Common myeloid progenitor, CD34-positive (primary cell): ENCODE data around the gene PLCG1.

Source experiments
- CTCF ChIA-PET: fragments of 350-600 bp; sonication (Branson Sonifier 250); formaldehyde crosslinking; loops from one replicate; lab custom pipeline; 2021; ENCODE audit warnings: antibody characterized with exemption; lab: Charles Lee
- POLR2A ChIA-PET: fragments of 350-600 bp; sonication (Branson Sonifier 250); formaldehyde crosslinking; loops from one replicate; lab custom pipeline; 2021; ENCODE audit warnings: antibody characterized with exemption; lab: Charles Lee
- DNase-seq, 3 donors: peaks; one replicate each; pipeline versions ENCODE4 v3.0.0 to v3.0.0-alpha.2; 2013
- H3K27ac ChIP-seq, 2 experiments: 1 replicate in 1 of 2; 2 replicates in 1 of 2; pipeline ENCODE4 v1.7.0; 2013; ENCODE audit warnings: inconsistent platforms in 2 of 2, low read length in 2 of 2, mild to moderate bottlenecking in 2 of 2, low read depth in 1 of 2, moderate library complexity in 1 of 2; ENCODE audit not compliant: severe bottlenecking in 2 of 2, insufficient read depth in 1 of 2, poor library complexity in 1 of 2
- H3K27me3 ChIP-seq, 5 experiments: replicated peaks in 2 of 5; 1 replicate in 3 of 5; 2 replicates in 2 of 5; pipeline versions ENCODE4 v1.6.1 to v1.7.0; 2013; ENCODE audit warnings: low read length in 4 of 5, mild to moderate bottlenecking in 2 of 5, moderate library complexity in 2 of 5, inconsistent platforms in 1 of 5; ENCODE audit not compliant: insufficient read depth in 5 of 5, control insufficient read depth in 4 of 5
- H3K36me3 ChIP-seq, 4 experiments: 1 replicate in 2 of 4; 2 replicates in 2 of 4; pipeline versions ENCODE4 v1.6.1 to v1.7.0; 2013; ENCODE audit warnings: low read length in 3 of 4, control low read depth in 1 of 4, mild to moderate bottlenecking in 1 of 4; ENCODE audit not compliant: control insufficient read depth in 4 of 4, insufficient read depth in 4 of 4
- H3K4me1 ChIP-seq, 4 experiments: 1 replicate in 3 of 4; 2 replicates in 1 of 4; pipeline versions ENCODE4 v1.6.1 to v1.7.1; 2013; ENCODE audit warnings: low read length in 3 of 4, mild to moderate bottlenecking in 3 of 4, control low read depth in 1 of 4, inconsistent platforms in 1 of 4, moderate library complexity in 1 of 4; ENCODE audit not compliant: control insufficient read depth in 4 of 4, insufficient read depth in 4 of 4; ENCODE audit errors: control extremely low read depth in 1 of 4
- H3K4me3 ChIP-seq, 7 experiments: 1 replicate in 4 of 7; 2 replicates in 3 of 7; pipeline versions ENCODE4 v1.5.1 to v1.7.0; 2013; ENCODE audit warnings: mild to moderate bottlenecking in 7 of 7, low read length in 6 of 7, moderate library complexity in 6 of 7, inconsistent platforms in 2 of 7, low read depth in 2 of 7, control low read depth in 1 of 7; ENCODE audit not compliant: insufficient read depth in 4 of 7, control insufficient read depth in 1 of 7; ENCODE audit errors: extremely low read depth in 1 of 7
- H3K9me3 ChIP-seq, 5 experiments: 1 replicate in 4 of 5; 2 replicates in 1 of 5; pipeline versions ENCODE4 v1.6.1 to v1.7.1; 2013; ENCODE audit warnings: low read length in 4 of 5, mild to moderate bottlenecking in 2 of 5, inconsistent platforms in 1 of 5, low read depth in 1 of 5, moderate library complexity in 1 of 5; ENCODE audit not compliant: control insufficient read depth in 4 of 5, insufficient read depth in 2 of 5; ENCODE audit errors: control extremely low read depth in 1 of 5
- WGBS: methylation state at CpG from one replicate; pipeline ENCODE4 v1.1.5; 2013; ENCODE audit not compliant: insufficient coverage; 5-methylcytosine and 5-hydroxymethylcytosine counted together

The PLCG1 gene

DNA sequence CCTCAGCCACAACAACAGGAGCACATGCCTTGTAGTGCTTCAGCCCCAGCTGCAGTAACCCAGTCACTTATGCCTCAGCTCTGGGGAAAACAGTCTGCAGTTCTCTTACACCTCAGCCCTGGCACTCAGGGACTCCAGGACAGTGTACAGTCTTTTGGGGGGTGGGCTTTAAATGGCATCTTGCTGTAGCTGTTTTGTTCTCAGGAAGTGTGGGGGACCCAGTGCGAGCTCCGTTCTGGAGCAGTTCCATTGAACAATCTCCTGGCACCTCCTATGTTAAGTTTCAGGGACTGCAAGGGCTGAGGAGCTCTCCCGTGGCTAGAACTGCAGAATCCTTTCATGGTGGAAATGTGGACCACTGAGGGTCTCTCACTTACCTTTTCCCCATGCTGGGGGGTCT is 55.2 kb downstream of the PLCG1 start:
- no peak for DNase-seq
- no peak overlapping the region for H3K27ac ChIP-seq
- peaks cover 7 to 37% (median 19%) of the 10 kb centered on the region in 5 experiments for H3K9me3 ChIP-seq
- H3K4me3 ChIP-seq, result no peak overlapping the region
- ChIA-PET CTCF (no interaction called here), POLR2A (no interaction called here)
- no peaks in the 10 kb centered on the region for H3K27me3 ChIP-seq
- peaks cover 0 to 7% (median 3%) of the 10 kb centered on the region in 4 experiments for H3K36me3 ChIP-seq
- 100% methylated on average over 1 of the region's 3 CpGs for WGBS
- H3K4me1 ChIP-seq, result no peaks in the 10 kb centered on the region

- DNase-seq, result peak in 1 of 3 donors; percentile 16
- Histone ChIP-seq H3K27ac (no peak overlapping the region), H3K36me3 (peaks cover 0 to 10% (median 5%) of the 10 kb centered on the region in 4 experiments), H3K27me3 (no peaks in the 10 kb centered on the region), H3K9me3 (peaks cover 11 to 46% (median 20%) of the 10 kb centered on the region in 5 experiments), H3K4me1 (no peaks in the 10 kb centered on the region), H3K4me3 (no peak overlapping the region)
- WGBS, result no CpG with 5 or more reads among the region's 1 CpG
- CTCF ChIA-PET, result no interaction called here
- POLR2A ChIA-PET, result interaction anchor here (0.7 to 0.8 kb wide), 2 partner anchors 102 to 1061 kb away, joined by 3 read pairs; no protein-coding TSS in a partner anchor
Measured at GRCh38 chr20:41196653-41197225, 59.4 kb downstream of the PLCG1 start.

GRCh38 chr20:41198443-41198842 is 61.1 kb downstream of the PLCG1 start:
- H3K27ac ChIP-seq, result no peak overlapping the region
- WGBS, result no CpG with 5 or more reads among the region's 4 CpGs
- DNase-seq, result peak in 2 of 3 donors; percentile 6 to 21
- no peak overlapping the region for H3K4me3 ChIP-seq
- no peaks in the 10 kb centered on the region for H3K4me1 ChIP-seq
- H3K27me3 ChIP-seq, result no peaks in the 10 kb centered on the region
- ChIA-PET CTCF (no interaction called here), POLR2A (no interaction called here)
- H3K9me3 ChIP-seq, result peaks cover 2 to 45% (median 17%) of the 10 kb centered on the region in 5 experiments
- H3K36me3 ChIP-seq, result peaks cover 0 to 11% (median 5%) of the 10 kb centered on the region in 4 experiments

DNA sequence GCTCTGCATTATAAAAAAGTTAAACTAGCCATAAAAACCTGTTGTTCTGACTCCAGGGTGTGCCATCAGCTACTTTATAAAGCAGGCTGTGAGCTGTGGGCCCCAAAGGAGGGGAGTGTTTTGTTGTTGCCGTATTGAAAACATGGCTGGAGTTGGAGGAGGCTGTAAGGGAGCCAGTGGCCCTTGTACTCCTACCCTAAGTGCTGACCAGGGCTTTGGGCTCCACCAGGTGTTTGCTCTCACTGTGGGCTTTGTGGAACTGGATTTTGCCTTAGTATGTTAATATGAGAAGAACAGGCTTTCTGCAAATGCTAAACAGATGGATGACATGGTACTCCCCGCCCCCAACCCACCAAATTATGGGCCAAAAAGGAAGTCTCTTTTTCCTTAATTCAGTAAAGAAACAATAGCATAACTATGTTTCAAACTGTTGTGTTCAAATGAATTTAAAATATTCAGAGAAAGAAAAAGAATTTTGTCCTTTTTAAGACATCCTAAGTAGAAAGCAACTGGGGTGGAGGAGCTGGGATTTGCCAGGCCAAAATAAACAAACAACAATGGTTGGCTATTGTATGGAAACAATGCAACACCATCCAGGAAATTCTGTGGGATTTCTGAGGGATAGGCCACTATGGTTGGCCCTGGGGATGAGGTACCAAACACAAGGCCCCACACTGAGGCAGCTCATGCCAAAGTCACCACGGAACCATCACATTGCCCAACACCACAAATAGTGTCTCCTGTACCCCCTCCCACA is 63.3 kb downstream of the PLCG1 start:
- POLR2A ChIA-PET, result no interaction called here
- no peak for DNase-seq
- H3K27me3 ChIP-seq, result no peaks in the 10 kb centered on the region
- CTCF ChIA-PET, result interaction anchor here (1.0 to 1.5 kb wide), 2 partner anchors 13 to 65 kb away, joined by 3 to 4 read pairs; no protein-coding TSS in a partner anchor
- H3K9me3 ChIP-seq, result peaks cover 2 to 46% (median 22%) of the 10 kb centered on the region in 5 experiments
- 100% methylated on average over 2 of the region's 3 CpGs for WGBS
- no peaks in the 10 kb centered on the region for H3K4me1 ChIP-seq
- H3K27ac ChIP-seq, result no peak overlapping the region
- H3K36me3 ChIP-seq, result peaks cover 0 to 20% (median 11%) of the 10 kb centered on the region in 4 experiments
- H3K4me3 ChIP-seq, result no peak overlapping the region

DNA sequence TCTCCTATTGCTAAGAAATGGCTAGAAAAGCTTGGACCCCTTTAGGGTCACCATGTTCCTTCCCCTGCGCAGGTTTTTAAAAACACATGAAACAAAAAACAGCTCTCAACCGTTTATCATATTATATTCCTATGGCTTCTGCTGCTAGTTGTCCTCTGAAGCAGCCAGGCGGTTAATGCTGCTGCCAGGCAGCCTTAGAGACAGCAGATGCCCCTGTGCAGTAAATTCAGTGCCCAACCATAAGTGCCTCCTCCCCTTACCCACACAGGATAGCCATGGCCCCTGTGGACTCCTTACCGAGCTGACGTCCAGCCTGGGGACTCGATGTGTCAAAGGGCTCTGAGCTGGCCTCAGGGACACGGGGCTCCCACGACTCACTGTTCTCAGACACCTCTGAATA is 64.4 kb downstream of the PLCG1 start:
- no peak for DNase-seq
- ChIA-PET CTCF (interaction anchor here (1.0 to 1.5 kb wide), 3 partner anchors 12 to 66 kb away, joined by 3 to 5 read pairs (median 4); no protein-coding TSS in a partner anchor), POLR2A (interaction anchor here (0.6 kb wide), 1 partner anchor 19 kb away, joined by 3 read pairs; no protein-coding TSS in a partner anchor)
- H3K9me3 ChIP-seq, result peaks cover 2 to 46% (median 22%) of the 10 kb centered on the region in 5 experiments
- WGBS, result 93% methylated on average over 5 of the region's 8 CpGs
- peaks cover 0 to 20% (median 11%) of the 10 kb centered on the region in 4 experiments for H3K36me3 ChIP-seq
- no peak overlapping the region for H3K27ac ChIP-seq
- no peaks in the 10 kb centered on the region for H3K4me1 ChIP-seq
- no peak overlapping the region for H3K4me3 ChIP-seq
- no peaks in the 10 kb centered on the region for H3K27me3 ChIP-seq

DNA sequence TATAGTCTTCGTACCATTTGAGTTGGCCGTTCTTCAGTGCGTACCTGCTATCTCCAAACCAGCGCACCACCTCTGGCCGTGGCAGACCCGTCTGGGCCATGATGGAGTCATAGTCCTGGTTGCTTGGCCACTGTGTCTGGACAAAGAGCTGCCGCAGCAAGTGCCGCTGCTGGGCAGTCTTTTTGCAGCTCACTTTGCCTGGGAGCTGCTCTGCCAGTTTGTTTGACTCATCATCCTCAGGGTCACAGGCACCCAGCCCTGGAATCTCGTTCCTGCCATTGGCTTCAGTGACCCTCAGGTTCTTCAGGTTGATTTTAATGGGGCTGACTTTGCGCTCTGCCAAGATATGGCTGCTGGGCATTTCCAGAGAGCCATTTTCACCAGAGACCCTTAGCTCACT is 65.1 kb downstream of the PLCG1 start:
- ChIA-PET CTCF (interaction anchor here (1.0 to 1.1 kb wide), 2 partner anchors 22 to 29 kb away, joined by 4 to 5 read pairs; no protein-coding TSS in a partner anchor), POLR2A (interaction anchor here (0.6 kb wide), 1 partner anchor 20 kb away, joined by 3 read pairs; no protein-coding TSS in a partner anchor)

More for the DNA sequence above, 65.1 kb downstream of the PLCG1 start:
- no peak overlapping the region for H3K27ac ChIP-seq
- 98% methylated on average over 10 of the region's 10 CpGs for WGBS
- H3K9me3 ChIP-seq, result peaks cover 2 to 46% (median 22%) of the 10 kb centered on the region in 5 experiments
- H3K4me1 ChIP-seq, result no peaks in the 10 kb centered on the region
- DNase-seq, result no peak
- peaks cover 0 to 20% (median 11%) of the 10 kb centered on the region in 4 experiments for H3K36me3 ChIP-seq
- no peaks in the 10 kb centered on the region for H3K27me3 ChIP-seq
- H3K4me3 ChIP-seq, result no peak overlapping the region
